Transverse colon (tissue), 4 donors: ENCODE results near the gene OLFML2A.

Experiments used
- CTCF ChIP-seq, 5 experiments: fragments of 200-600 bp in 3 of 5; fragments of 450-650 bp in 2 of 5; sonication (generic) in 3 of 5; IDR thresholded peaks; 1 replicate in 2 of 5; 2 replicates in 3 of 5; pipeline ENCODE4 v1.5.1; 2016 to 2017; ENCODE audit warnings: antibody characterized with exemption in 5 of 5, inconsistent platforms in 3 of 5, mild to moderate bottlenecking in 2 of 5, moderate library complexity in 1 of 5
- EP300 ChIP-seq: sonication (generic); formaldehyde crosslinking; IDR thresholded peaks from one replicate; pipeline ENCODE4 v1.6.1; 2017; ENCODE audit warnings: antibody characterized with exemption, low read depth
- POLR2A ChIP-seq: fragments of 450-650 bp; IDR thresholded peaks from one replicate; pipeline ENCODE4 v1.6.1; 2016; ENCODE audit warnings: antibody characterized with exemption, mild to moderate bottlenecking, moderate library complexity
- POLR2AphosphoS5 ChIP-seq, 3 donors: sonication (generic); formaldehyde crosslinking; IDR thresholded peaks; one replicate each; pipeline ENCODE4 v1.6.1; 2016; ENCODE audit warnings: antibody characterized with exemption in 3 of 3

- no peak for TF ChIP-seq CTCF (IDR thresholded peaks at IDR 0.05)
- TF ChIP-seq EP300 = no peak
- TF ChIP-seq POLR2A = no peak
- no peak for TF ChIP-seq POLR2AphosphoS5 (IDR thresholded peaks at IDR 0.05)
Measured at GRCh38 chr9:124730772-124731171, 46.2 kb upstream of the OLFML2A start.
